ENCODE data around the gene NT5C3A. TPM values are rescaled to one million over a fixed set of nuclear protein-coding genes. Genes with fewer than 3 reads are reported as not detected.
"Not testable (repeated sequence)": the region's sequence is repeated elsewhere in the genome, so short reads cannot be mapped to it uniquely, and the experiment has no call there.

Gene NT5C3A
- total RNA-seq, 1 donor from 2014 or later: 31.3 TPM

DNA sequence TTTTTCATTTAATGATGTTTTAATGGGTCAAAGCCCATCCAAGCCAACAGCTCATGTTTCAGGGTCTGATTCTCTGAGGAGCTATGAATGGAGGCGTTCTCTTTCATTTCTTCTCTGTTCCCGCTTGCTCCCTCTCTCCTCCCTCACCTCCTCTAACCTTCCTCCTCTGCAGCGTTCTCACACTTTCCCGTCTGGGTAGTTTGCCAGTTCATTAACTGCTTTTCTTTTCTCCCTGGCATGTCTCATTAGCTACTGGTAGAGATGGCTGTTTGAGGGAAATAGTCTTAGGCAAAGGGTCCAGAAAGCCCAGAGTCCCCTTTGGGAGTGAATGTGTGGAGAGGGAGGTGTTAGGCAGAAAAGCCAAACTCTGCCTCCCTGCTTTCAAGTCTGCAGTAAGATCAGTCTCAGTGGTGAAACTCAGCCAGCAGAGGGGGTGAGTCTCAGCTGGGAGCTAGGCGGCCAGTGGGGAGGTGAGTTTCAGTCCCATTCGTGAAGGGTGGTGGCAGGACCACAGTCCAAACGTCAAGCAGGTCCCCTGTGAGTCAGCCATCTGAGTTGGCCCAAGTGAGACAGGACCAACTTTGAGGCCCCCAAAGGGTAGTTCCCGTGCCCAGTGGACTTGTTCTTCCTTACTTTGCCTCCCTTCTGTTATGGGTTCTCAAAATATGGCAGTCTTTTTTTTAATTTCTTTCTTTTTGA, 98.0 kb downstream of the NT5C3A start:
- H3K36me3 ChIP-seq (ENCODE audit: control insufficient read depth in 3 of 3, insufficient read depth in 3 of 3, low read length in 3 of 3); H3K27ac ChIP-seq (ENCODE audit: low read depth, low read length); H3K4me3 ChIP-seq (ENCODE audit: low read length in 3 of 3); H3K27me3 ChIP-seq (ENCODE audit: control insufficient read depth in 3 of 3, insufficient read depth in 3 of 3, low read length in 3 of 3); H3K9me3 ChIP-seq (ENCODE audit: control insufficient read depth in 3 of 3, low read length in 3 of 3): not testable (repeated sequence)
- Histone ChIP-seq H3K9ac (ENCODE audit: low read depth in 1 of 3, low read length in 3 of 3) (peak overlapping the region in 1 of 3 donors; percentile 33), H3K4me1 (ENCODE audit: control insufficient read depth in 3 of 3, insufficient read depth in 3 of 3, low read length in 3 of 3) (peaks cover 5 to 11% (median 10%) of the 10 kb centered on the region in 3 donors)

Small RNA genes lying within 50 kb of the gene (small RNA-seq; reads per million reads assigned to genes)
- not detected for gene RN7SL505P
- gene RNU6-388P: not detected
- gene RPS29P14: not detected

Other genes with a start within 250 kb of the NT5C3A start
- 51.1 TPM for gene KBTBD2, start 171.0 kb downstream of the NT5C3A start, total RNA-seq
- gene FKBP9, start 105.3 kb downstream of the NT5C3A start, total RNA-seq: 176 TPM
- 15.7 TPM for gene RP9, start 46.6 kb upstream of the NT5C3A start, total RNA-seq
- 51.7 TPM for gene BBS9, start 66.8 kb upstream of the NT5C3A start, total RNA-seq

All from skeletal muscle tissue (tissue), 5 donors.